Stimulated activated naive B cell treated with anti-CD40 and anti-IgM and Interleukin-4, amounts not matched to agents 10 μg/mL and 1 μg/mL and 100 μg/mL, for 72 hours (primary cell): Measurements from ENCODE around the gene TEX22.

Experiments used
- ATAC-seq, 2 donors: fragments of 150-1000 bp; cut with Tn5 transposase; replicated peaks; 2 replicates each; pipeline ENCODE4 v1.10.0; 2021; ENCODE audit warnings: moderate library complexity in 1 of 2
- DNase-seq: peaks from one replicate; pipeline ENCODE4 v3.0.0; 2021
- H3K27ac Mint-ChIP-seq: one replicate; pipeline ENCODE4 v1.8.0; 2022; ENCODE audit warnings: mild to moderate bottlenecking, mixed read lengths
- H3K27me3 Mint-ChIP-seq, 2 donors: one replicate each; pipeline ENCODE4 v1.8.0; 2022; ENCODE audit warnings: mixed read lengths in 2 of 2
- H3K36me3 Mint-ChIP-seq, 2 donors: one replicate each; pipeline ENCODE4 v1.8.0; 2022; ENCODE audit warnings: mixed read lengths in 2 of 2, mild to moderate bottlenecking in 1 of 2
- H3K4me1 Mint-ChIP-seq, 2 donors: one replicate each; pipeline ENCODE4 v1.8.0; 2022; ENCODE audit warnings: mixed read lengths in 2 of 2, mild to moderate bottlenecking in 1 of 2
- H3K4me3 Mint-ChIP-seq, 2 donors: one replicate each; pipeline ENCODE4 v1.8.0; 2022; ENCODE audit warnings: mild to moderate bottlenecking in 2 of 2, mixed read lengths in 2 of 2, moderate library complexity in 1 of 2
- H3K9me3 Mint-ChIP-seq, 2 donors: one replicate each; pipeline ENCODE4 v1.8.0; 2022; ENCODE audit warnings: mixed read lengths in 2 of 2, mild to moderate bottlenecking in 1 of 2

The TEX22 gene

GRCh38 chr14:105375635-105376057 is 22.7 kb upstream of the TEX22 start:
- no peaks in the 10 kb centered on the region for H3K27me3 Mint-ChIP-seq
- ATAC-seq (peak; percentile 82 to 87), DNase-seq (peak; percentile 51)
- H3K9me3 Mint-ChIP-seq: peaks cover 4 to 7% of the 10 kb centered on the region in 2 donors
- peaks cover 12 to 18% of the 10 kb centered on the region in 2 donors for H3K36me3 Mint-ChIP-seq
- H3K27ac Mint-ChIP-seq: no peak overlapping the region
- H3K4me1 Mint-ChIP-seq: peaks cover 14 to 17% of the 10 kb centered on the region in 2 donors
- H3K4me3 Mint-ChIP-seq: no peak overlapping the region

GRCh38 chr14:105376521-105377440 is 21.6 kb upstream of the TEX22 start:
- no peak overlapping the region for H3K4me3 Mint-ChIP-seq

GRCh38 chr14:105377555-105378182 is 20.7 kb upstream of the TEX22 start:
- peaks cover 8 to 14% of the 10 kb centered on the region in 2 donors for H3K36me3 Mint-ChIP-seq

More at GRCh38 chr14:105376521-105377440, 21.6 kb upstream of the TEX22 start:
- peaks cover 10 to 11% of the 10 kb centered on the region in 2 donors for H3K4me1 Mint-ChIP-seq
- H3K36me3 Mint-ChIP-seq: peaks cover 9 to 12% of the 10 kb centered on the region in 2 donors
- no peak overlapping the region for H3K27ac Mint-ChIP-seq
- H3K27me3 Mint-ChIP-seq: no peaks in the 10 kb centered on the region
- H3K9me3 Mint-ChIP-seq: peaks cover 4 to 7% of the 10 kb centered on the region in 2 donors
- ATAC-seq (no peak), DNase-seq (no peak)

GRCh38 chr14:105378199-105378598 is 20.1 kb upstream of the TEX22 start:
- H3K36me3 Mint-ChIP-seq: peaks cover 13 to 19% of the 10 kb centered on the region in 2 donors

More at GRCh38 chr14:105377555-105378182, 20.7 kb upstream of the TEX22 start:
- DNase-seq: no peak
- no peak for ATAC-seq
- Mint-ChIP-seq H3K27ac (no peak overlapping the region), H3K27me3 (no peaks in the 10 kb centered on the region), H3K9me3 (peaks cover 4 to 7% of the 10 kb centered on the region in 2 donors), H3K4me3 (no peak overlapping the region), H3K4me1 (peaks cover 10 to 11% of the 10 kb centered on the region in 2 donors)

GRCh38 chr14:105378873-105379685 is 19.3 kb upstream of the TEX22 start:
- Mint-ChIP-seq H3K4me1 (peaks cover 10 to 11% of the 10 kb centered on the region in 2 donors), H3K36me3 (peaks cover 19 to 24% of the 10 kb centered on the region in 2 donors), H3K9me3 (peaks cover 4 to 7% of the 10 kb centered on the region in 2 donors), H3K4me3 (no peak overlapping the region), H3K27me3 (no peaks in the 10 kb centered on the region), H3K27ac (no peak overlapping the region)
- ATAC-seq (no peak), DNase-seq (no peak)

More at GRCh38 chr14:105378199-105378598, 20.1 kb upstream of the TEX22 start:
- ATAC-seq (no peak), DNase-seq (no peak)
- Mint-ChIP-seq H3K27ac (no peak overlapping the region), H3K27me3 (no peaks in the 10 kb centered on the region), H3K9me3 (peaks cover 4 to 7% of the 10 kb centered on the region in 2 donors), H3K4me1 (peaks cover 10 to 11% of the 10 kb centered on the region in 2 donors), H3K4me3 (no peak overlapping the region)

- peaks cover 10 to 11% of the 10 kb centered on the region in 2 donors for H3K4me1 Mint-ChIP-seq
Observed at GRCh38 chr14:105379946-105380345, 18.4 kb upstream of the TEX22 start.

GRCh38 chr14:105380756-105381155 is 17.6 kb upstream of the TEX22 start:
- DNase-seq (no peak), ATAC-seq (no peak)
- peaks cover 6 to 7% of the 10 kb centered on the region in 2 donors for H3K4me1 Mint-ChIP-seq
- no peak overlapping the region for H3K4me3 Mint-ChIP-seq
- peaks cover 20 to 23% of the 10 kb centered on the region in 2 donors for H3K36me3 Mint-ChIP-seq
- peaks cover under 1 to 4% of the 10 kb centered on the region in 2 donors for H3K9me3 Mint-ChIP-seq
- no peaks in the 10 kb centered on the region for H3K27me3 Mint-ChIP-seq
- H3K27ac Mint-ChIP-seq: no peak overlapping the region

More at GRCh38 chr14:105379946-105380345, 18.4 kb upstream of the TEX22 start:
- H3K9me3 Mint-ChIP-seq: peaks cover 4 to 7% of the 10 kb centered on the region in 2 donors
- no peak overlapping the region for H3K4me3 Mint-ChIP-seq
- no peak for DNase-seq
- no peak for ATAC-seq
- no peak overlapping the region for H3K27ac Mint-ChIP-seq
- no peaks in the 10 kb centered on the region for H3K27me3 Mint-ChIP-seq
- H3K36me3 Mint-ChIP-seq: peaks cover 20 to 24% of the 10 kb centered on the region in 2 donors

- Mint-ChIP-seq H3K27me3 (no peaks in the 10 kb centered on the region), H3K36me3 (peaks cover 15 to 23% of the 10 kb centered on the region in 2 donors), H3K27ac (no peak overlapping the region), H3K4me1 (no peaks in the 10 kb centered on the region), H3K4me3 (no peak overlapping the region), H3K9me3 (no peaks in the 10 kb centered on the region)
- DNase-seq: no peak
- ATAC-seq: no peak
Observed at GRCh38 chr14:105381446-105382342, 16.6 kb upstream of the TEX22 start.

- ATAC-seq (no peak), DNase-seq (no peak)
- Mint-ChIP-seq H3K9me3 (no peaks in the 10 kb centered on the region), H3K27me3 (no peaks in the 10 kb centered on the region), H3K36me3 (peaks cover 19 to 23% of the 10 kb centered on the region in 2 donors), H3K4me1 (no peaks in the 10 kb centered on the region), H3K4me3 (no peak overlapping the region), H3K27ac (no peak overlapping the region)
Observed at GRCh38 chr14:105382343-105383082, 15.8 kb upstream of the TEX22 start.

- H3K27ac Mint-ChIP-seq: no peak overlapping the region
- no peak for ATAC-seq
- no peak overlapping the region for H3K4me3 Mint-ChIP-seq
- H3K9me3 Mint-ChIP-seq: no peaks in the 10 kb centered on the region
- peaks cover 23 to 24% of the 10 kb centered on the region in 2 donors for H3K36me3 Mint-ChIP-seq
- no peaks in the 10 kb centered on the region for H3K27me3 Mint-ChIP-seq
- DNase-seq: no peak
- H3K4me1 Mint-ChIP-seq: no peaks in the 10 kb centered on the region
Observed at GRCh38 chr14:105383083-105383730, 15.1 kb upstream of the TEX22 start.

GRCh38 chr14:105384041-105384557 is 14.2 kb upstream of the TEX22 start:
- H3K9me3 Mint-ChIP-seq: no peaks in the 10 kb centered on the region
- H3K4me1 Mint-ChIP-seq: peaks cover 0 to 2% of the 10 kb centered on the region in 2 donors
- peaks cover 23 to 24% of the 10 kb centered on the region in 2 donors for H3K36me3 Mint-ChIP-seq
- ATAC-seq (no peak), DNase-seq (no peak)
- no peak overlapping the region for H3K27ac Mint-ChIP-seq
- H3K27me3 Mint-ChIP-seq: no peaks in the 10 kb centered on the region
- no peak overlapping the region for H3K4me3 Mint-ChIP-seq
